Renal cortical epithelial cell (primary cell): ENCODE results near the gene SUMF1. TPM values are rescaled to one million over a fixed set of nuclear protein-coding genes. Genes with fewer than 3 reads are reported as not detected.

Source experiments
- DNase-seq: peaks from one replicate; pipeline ENCODE4 v3.0.0-alpha.2; 2011; ENCODE audit warnings: low read depth
- total RNA-seq: library from RNA; depleted of rRNA; stranded (reverse); fragments of >200 nt; gene quantifications from 2 replicates; pipeline ENCODE4 v1.2.3, GENCODE V29; 2014

SUMF1 gene
- total RNA-seq, 1 donor from 2014 or later, result 94.0 TPM

GRCh38 chr3:4497843-4498324, 30.8 kb upstream of the SUMF1 start:
- DNase-seq, result no peak

GRCh38 chr3:4497005-4497692, 30.1 kb upstream of the SUMF1 start:
- no peak for DNase-seq

GRCh38 chr3:4496087-4496452, 29.0 kb upstream of the SUMF1 start:
- DNase-seq, result no peak

GRCh38 chr3:4495294-4496086, 28.4 kb upstream of the SUMF1 start:
- DNase-seq, result no peak

DNA sequence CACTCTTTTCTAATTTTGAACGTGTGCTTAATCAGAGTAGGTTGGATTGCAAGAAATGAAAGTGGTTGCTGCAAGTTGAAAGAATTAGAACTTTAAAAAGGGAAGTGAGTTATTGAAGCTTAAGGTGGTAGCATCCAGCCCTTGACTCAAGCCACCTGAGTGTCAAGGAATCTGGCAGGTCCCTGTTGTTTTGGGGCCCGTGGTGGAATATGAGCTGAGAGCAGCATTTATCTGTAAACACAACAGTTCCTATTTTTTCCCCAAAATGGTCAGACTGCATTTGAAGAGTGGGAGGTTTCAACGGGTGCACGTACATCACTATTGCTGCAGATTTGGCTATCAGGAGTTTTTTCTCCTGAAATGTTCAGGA, 27.8 kb upstream of the SUMF1 start:
- DNase-seq, result no peak

- no peak for DNase-seq
Measured at GRCh38 chr3:4493941-4494894, 27.1 kb upstream of the SUMF1 start.

DNA sequence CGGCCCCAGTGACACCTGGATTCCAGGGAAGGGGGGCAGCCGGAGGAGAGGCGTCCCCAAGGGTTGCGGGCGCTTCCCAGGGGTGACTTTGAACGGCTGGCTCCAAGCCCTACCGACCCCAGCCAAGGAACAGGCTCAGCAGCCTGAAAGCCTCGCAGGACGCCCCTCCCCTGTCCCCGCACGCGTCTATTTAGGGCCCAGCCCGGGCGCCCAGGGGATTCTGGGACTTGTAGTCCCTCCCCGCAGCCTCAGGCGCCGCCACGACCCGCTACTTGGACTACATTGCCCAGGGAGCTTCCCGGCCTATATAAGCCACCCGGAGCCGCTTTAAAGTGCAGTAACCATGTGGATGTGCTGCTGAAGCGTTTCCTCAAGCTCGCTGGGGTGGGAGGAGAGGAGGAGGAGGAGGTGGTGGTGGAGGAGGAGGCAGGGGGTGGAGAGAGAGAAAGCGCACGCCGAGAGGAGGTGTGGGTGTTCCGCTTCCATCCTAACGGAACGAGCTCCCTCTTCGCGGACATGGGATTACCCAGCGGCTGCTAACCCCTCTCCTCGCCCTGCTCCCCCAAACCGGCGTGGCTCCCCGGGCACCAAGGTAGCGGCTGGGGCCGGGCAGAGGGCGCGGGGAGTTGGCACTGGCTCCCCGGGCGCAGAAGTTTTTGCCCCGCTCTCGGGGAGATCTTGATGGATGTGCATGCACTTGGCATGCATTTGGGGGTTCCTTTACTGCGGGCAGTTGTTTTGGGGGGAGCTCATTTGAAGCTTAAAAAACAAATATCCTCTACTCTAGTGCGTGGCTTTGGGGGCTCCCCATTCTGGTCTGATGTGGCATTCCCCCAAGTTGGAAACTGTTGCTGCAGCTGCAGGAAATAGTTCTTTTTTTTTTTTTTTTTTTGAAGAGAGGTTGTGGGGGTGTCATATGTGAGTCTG, 26.2 kb upstream of the SUMF1 start, which contains the start of gene ITPR1:
Gene ITPR1, plus strand, starts transcription at position 335 of the 927 bp plus-strand sequence. CDS start 23,144 bp downstream, outside the sequence.
- DNase-seq, result peak; percentile 97

DNA sequence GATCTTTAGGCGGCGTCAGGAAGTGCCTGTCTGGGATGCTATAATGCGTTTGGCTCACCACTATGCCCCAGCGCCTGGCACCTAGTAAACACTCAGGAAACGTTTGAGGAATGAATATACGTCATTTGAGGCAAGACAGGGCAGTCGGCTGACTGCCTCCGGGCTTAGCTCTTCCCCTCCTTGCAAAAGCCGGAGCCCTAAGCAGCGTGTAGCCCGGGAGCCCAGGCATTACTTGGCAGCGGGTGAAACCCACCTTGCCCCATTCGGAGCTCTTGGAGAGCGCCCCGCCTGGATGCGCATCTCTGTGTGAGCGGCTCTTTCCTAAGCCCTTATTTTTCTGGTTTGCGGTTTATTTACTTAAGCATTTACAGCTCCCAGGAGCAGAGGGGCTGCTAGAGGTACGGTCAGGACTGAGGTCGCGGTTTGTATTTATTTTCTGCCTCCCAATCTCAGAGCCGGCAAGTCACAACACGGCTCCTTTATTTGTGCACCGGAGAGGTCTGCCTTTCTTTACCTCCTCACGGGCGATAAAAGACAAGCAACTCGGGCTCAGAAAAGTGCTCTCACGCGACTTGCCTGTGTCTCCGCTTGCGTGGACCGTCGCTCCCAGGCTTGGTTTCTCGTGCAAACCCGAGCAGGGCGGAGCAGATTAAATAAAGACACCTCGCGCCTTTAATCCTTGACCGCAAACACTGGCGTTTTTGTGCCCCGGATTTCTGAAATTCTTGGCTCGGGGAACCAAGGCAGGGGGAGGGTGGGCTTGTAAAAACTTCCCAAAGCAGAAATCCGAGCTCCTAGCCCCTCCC, 25.3 kb upstream of the SUMF1 start:
- DNase-seq, result peak; percentile 71

DNA sequence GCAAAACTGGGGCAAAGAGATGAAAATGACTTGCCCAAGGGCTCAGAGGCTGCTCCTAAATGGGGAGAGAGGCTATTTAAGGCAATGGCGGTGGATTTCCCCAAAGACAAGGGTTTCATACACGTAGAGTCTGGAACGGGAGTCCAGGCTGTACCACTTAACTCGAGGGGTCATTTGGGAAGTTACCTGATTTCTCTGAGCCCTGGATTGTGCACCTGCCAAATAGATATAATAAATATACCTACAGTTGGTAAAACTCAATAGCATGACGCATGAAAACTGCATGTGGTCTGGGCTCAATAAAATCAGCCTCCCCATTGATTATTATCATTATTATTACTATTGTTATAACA, 24.8 kb upstream of the SUMF1 start:
- no peak for DNase-seq

DNA sequence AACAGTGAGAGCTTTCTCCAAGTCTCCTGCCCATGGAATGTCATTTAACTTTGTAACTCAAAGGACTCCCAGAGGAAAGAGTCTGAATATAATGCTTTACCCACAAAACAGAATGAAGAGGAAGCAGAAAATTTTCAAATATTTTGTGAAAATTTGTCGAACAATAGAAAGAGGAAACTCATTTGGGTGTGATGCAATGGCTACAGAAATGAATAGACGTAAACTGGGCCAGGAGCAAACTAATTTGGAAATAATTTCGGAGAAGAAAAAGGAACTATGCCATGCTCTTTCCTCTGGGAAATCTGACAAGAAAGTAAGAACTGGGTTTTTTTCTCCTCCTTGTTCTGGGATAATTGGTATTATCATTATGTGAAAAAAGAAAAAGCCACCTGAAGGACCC, 11.2 kb upstream of the SUMF1 start:
- no peak for DNase-seq

GRCh38 chr3:4476496-4476895, 9.4 kb upstream of the SUMF1 start:
- DNase-seq, result peak; percentile 48

DNA sequence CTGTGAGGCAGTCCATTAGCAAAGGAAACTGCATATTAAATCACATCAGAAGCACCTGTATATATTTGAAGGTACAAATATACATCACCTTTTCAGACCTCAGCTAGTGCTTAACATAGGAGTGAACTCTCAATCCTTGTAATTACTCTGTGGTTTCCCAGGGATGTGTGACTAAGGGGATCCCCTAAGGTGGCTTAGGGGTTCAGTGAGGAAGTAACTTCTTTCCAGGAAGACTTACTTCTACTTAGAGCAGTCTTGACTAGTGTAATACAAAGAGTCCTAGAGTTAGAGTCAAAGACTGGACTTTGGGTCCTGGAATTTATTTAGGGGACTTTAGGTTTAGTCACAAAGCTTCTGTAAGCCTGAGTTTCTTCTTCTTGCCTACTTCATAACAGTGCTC, 8.7 kb upstream of the SUMF1 start:
- DNase-seq, result no peak

DNA sequence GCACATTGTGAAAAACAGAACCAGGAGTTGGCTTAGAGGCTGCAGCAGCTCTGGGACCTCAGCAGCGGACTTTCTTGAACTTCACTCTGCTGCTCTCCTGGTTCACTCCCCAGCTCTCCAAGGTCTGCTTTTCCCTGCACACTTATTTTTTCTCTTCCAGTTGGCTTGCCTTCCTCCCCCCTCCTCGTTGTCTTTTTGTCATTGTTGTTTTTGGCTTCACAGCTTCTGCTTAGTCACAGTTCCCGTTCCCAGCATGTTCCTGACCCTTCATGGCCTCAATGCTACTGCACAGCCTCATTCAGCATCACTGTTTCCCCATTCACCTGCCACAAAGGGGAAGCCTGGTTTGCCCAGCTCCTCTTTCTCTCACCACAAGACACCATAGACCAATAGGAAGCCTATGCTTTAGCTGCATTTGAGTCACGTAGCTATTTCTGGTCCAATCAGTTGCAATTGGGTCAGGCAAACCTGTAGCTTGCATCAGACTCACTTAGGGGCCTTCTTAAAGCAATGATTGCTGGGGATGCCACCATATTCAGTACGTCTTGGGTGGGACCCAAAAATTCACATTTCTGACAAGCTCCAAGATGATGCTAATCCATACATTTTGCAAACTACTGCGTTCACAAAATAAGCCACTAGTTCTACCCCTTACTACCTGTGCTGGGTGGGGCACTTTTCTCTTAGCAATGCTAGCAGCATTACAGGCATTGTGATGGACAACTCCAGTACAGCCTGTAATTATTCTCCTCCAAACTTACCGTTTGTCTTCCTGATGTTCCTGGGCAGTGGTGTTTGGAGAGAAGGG, 7.8 kb upstream of the SUMF1 start:
- peak; percentile 90 for DNase-seq

DNA sequence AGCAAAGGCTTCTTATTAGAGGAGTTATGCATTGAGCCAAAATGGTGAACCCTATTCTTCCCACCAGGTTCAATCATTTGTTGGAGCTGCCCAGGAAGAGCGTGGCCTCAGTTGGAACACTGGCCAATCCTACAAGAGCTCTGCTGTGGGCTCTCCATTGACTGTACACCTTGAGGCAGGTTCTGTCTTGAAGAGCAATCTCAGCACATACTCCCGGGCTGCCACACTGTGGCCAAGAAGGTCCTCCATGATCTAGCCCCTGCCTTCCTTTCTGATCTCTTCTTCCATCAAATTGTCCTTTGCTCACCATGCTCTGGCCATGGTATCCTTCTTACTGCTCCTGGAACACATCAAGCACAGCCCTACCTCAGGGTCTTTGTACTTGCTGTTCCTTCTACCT, 5.7 kb upstream of the SUMF1 start:
- no peak for DNase-seq

DNA sequence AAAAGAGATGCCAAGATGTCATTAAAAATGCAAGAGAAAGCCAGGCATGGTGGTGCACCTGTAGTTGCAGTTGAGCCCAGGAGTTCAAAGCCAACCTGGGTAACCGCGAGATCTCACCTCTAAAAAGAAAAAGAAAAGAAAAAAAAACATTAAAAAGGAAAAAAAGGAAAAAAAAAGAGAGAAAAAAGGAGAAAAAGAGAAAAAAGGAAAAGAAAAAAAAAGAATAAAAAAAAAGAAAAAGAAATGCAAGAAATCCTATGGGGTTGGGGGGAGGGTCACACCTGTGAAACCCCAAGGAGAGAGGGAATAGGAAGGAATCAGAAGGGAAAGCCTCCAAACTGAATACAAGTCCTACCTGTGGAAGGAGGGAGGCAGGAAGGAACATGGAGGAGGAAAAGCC, 5.2 kb upstream of the SUMF1 start:
- no peak for DNase-seq

- DNase-seq, result no peak
Measured at GRCh38 chr3:4471907-4472306, 4.8 kb upstream of the SUMF1 start.

- DNase-seq, result no peak
Measured at GRCh38 chr3:4467522-4467867, 426 bp upstream of the SUMF1 start.

- DNase-seq, result no peak
Measured at GRCh38 chr3:4464576-4464975, 2.5 kb downstream of the SUMF1 start.

- DNase-seq, result no peak
Measured at GRCh38 chr3:4462369-4463040, 4.6 kb downstream of the SUMF1 start.
